WTC11 (cell line): ENCODE results near the gene TSACC.

Experiments used
- CTCF ChIP-seq: fragments of 200-600 bp; IDR thresholded peaks from 2 replicates; pipeline ENCODE4 v1.8.0; 2022; ENCODE audit warnings: antibody characterized with exemption
- ZNF512 ChIP-seq: sonication (generic); formaldehyde crosslinking; IDR thresholded peaks from 2 replicates; pipeline ENCODE4 v1.8.1; 2022; ENCODE audit warnings: missing genetic modification reagents, borderline replicate concordance

- no peak for TF ChIP-seq CTCF
- no peak for TF ChIP-seq ZNF512 (CRISPR knock-in tag)
Observed at GRCh38 chr1:156336242-156336641, 2.1 kb upstream of the TSACC start.
